GM18505 (cell line): ENCODE results near the gene FAM204A.

ENCODE experiments used
- ATAC-seq: cut with Tn5 transposase; IDR thresholded peaks from one replicate; pipeline ENCODE4 v1.9.1; 2021; ENCODE audit not compliant: unreplicated experiment
- POLR2A ChIP-seq: IDR thresholded peaks from 4 replicates; pipeline ENCODE4 v1.6.1; 2011; ENCODE audit warnings: borderline replicate concordance; ENCODE audit not compliant: insufficient read depth, insufficient read length; ENCODE audit errors: extremely low read depth

The FAM204A gene

GRCh38 chr10:118343549-118343948, 1.4 kb upstream of the FAM204A start:
- TF ChIP-seq POLR2A = no peak
- no peak for ATAC-seq

GRCh38 chr10:118343115-118343514, 991 bp upstream of the FAM204A start:
- ATAC-seq = no peak
- no peak for TF ChIP-seq POLR2A

GRCh38 chr10:118342638-118343020, 505 bp upstream of the FAM204A start:
- no peak for TF ChIP-seq POLR2A
- ATAC-seq = no peak

GRCh38 chr10:118340486-118340885, 1.6 kb downstream of the FAM204A start:
- no peak for TF ChIP-seq POLR2A
- ATAC-seq = no peak

GRCh38 chr10:118339111-118339510, 3.0 kb downstream of the FAM204A start:
- no peak for ATAC-seq
- TF ChIP-seq POLR2A = no peak

- no peak for TF ChIP-seq POLR2A
- ATAC-seq = no peak
Measured at GRCh38 chr10:118337356-118337755, 4.8 kb downstream of the FAM204A start.

- no peak for TF ChIP-seq POLR2A
- ATAC-seq = no peak
Measured at GRCh38 chr10:118333871-118334270, 8.3 kb downstream of the FAM204A start.

GRCh38 chr10:118332948-118333710, 9.0 kb downstream of the FAM204A start:
- no peak for TF ChIP-seq POLR2A
- no peak for ATAC-seq

GRCh38 chr10:118332236-118332635, 9.9 kb downstream of the FAM204A start:
- ATAC-seq = peak; percentile 60
- no peak for TF ChIP-seq POLR2A

GRCh38 chr10:118330295-118331076, 11.6 kb downstream of the FAM204A start:
- no peak for ATAC-seq
- no peak for TF ChIP-seq POLR2A

GRCh38 chr10:118324140-118324539, 18.0 kb downstream of the FAM204A start:
- no peak for ATAC-seq

GRCh38 chr10:118321724-118322575, 20.2 kb downstream of the FAM204A start:
- TF ChIP-seq POLR2A = no peak
- no peak for ATAC-seq

More at GRCh38 chr10:118324140-118324539, 18.0 kb downstream of the FAM204A start:
- no peak for TF ChIP-seq POLR2A

GRCh38 chr10:118315629-118316028, 26.5 kb downstream of the FAM204A start:
- ATAC-seq = no peak
- TF ChIP-seq POLR2A = no peak

- no peak for TF ChIP-seq POLR2A
- no peak for ATAC-seq
Measured at GRCh38 chr10:118314882-118315281, 27.2 kb downstream of the FAM204A start.

GRCh38 chr10:118311505-118311904, 30.6 kb downstream of the FAM204A start:
- TF ChIP-seq POLR2A = no peak
- no peak for ATAC-seq
